GM12878 (cell line): ENCODE data around the gene BCAS3. TPM values are rescaled to one million over a fixed set of nuclear protein-coding genes. Genes with fewer than 3 reads are reported as not detected.

ENCODE experiments used
- ATAC-seq: fragments of 200-7000 bp; cut with Tn5 transposase; 3 replicates; pipeline ENCODE4 v1.9.1; 2020; ENCODE audit warnings: mild to moderate bottlenecking, moderate library complexity
- BruUV-seq: library from RNA; stranded (reverse); fragments of 400-500 nt; replicated peaks from 2 replicates; lab custom pipeline; 2021; lab: Mats Ljungman, UMichigan
- CTCF ChIA-PET: fragments of 300-600 bp; sonication (Branson Sonifier 250); formaldehyde crosslinking; extraction: SDS; loops from one replicate; lab custom pipeline; 2021; ENCODE audit warnings: inconsistent platforms; lab: Yijun Ruan, JAX
- POLR2A ChIA-PET: fragments of 350-600 bp; formaldehyde crosslinking; extraction: SDS; loops from one replicate; lab custom pipeline; 2021; ENCODE audit warnings: inconsistent platforms; lab: Charles Lee
- RAD21 ChIA-PET: fragments of 300-600 bp; sonication (Branson Sonifier 250); formaldehyde crosslinking; loops from one replicate; lab custom pipeline; 2023; ENCODE audit warnings: antibody characterized with exemption; ENCODE audit not compliant: unreplicated experiment; lab: Charles Lee
- SMC1A ChIA-PET: fragments of 300-600 bp; sonication (Branson Sonifier 250); formaldehyde crosslinking; loops from one replicate; lab custom pipeline; 2023; ENCODE audit not compliant: unreplicated experiment, uncharacterized antibody; lab: Charles Lee
- DNase-seq: peaks from one replicate; pipeline ENCODE4 v3.0.0-alpha.2; 2011; ENCODE audit warnings: low read depth, low spot score
- FAIRE-seq: peaks from 3 replicates; lab custom pipeline; 2011; peaks lifted over from hg19 to GRCh38; lab: Jason Lieb, UNC
- H2AFZ ChIP-seq: 2 replicates; pipeline ENCODE4 v1.6.0; 2011; ENCODE audit warnings: low read depth, low read length, control low read depth; ENCODE audit not compliant: control insufficient read depth
- H3K27ac ChIP-seq: 2 replicates; pipeline ENCODE4 v1.5.1; 2011; ENCODE audit warnings: control low read depth; ENCODE audit not compliant: control insufficient read depth, insufficient read depth
- H3K27me3 ChIP-seq, 2 experiments: replicated peaks in 1 of 2; 2 replicates each; pipeline versions ENCODE4 v1.6.0 to v1.6.1; 2011; ENCODE audit warnings: low read length in 1 of 2; ENCODE audit not compliant: control insufficient read depth in 2 of 2, insufficient read depth in 2 of 2
- H3K36me3 ChIP-seq, 2 experiments: 2 replicates each; pipeline ENCODE4 v1.5.1; 2011; ENCODE audit warnings: low read length in 1 of 2; ENCODE audit not compliant: control insufficient read depth in 2 of 2, insufficient read depth in 2 of 2
- H3K4me1 ChIP-seq: 2 replicates; pipeline ENCODE4 v1.6.1; 2011; ENCODE audit warnings: mild to moderate bottlenecking, low read length, moderate library complexity, mixed read lengths; ENCODE audit not compliant: control insufficient read depth, insufficient read depth
- H3K4me2 ChIP-seq: 2 replicates; pipeline ENCODE4 v1.6.0; 2011; ENCODE audit warnings: control low read depth; ENCODE audit not compliant: control insufficient read depth, insufficient read depth
- H3K4me3 ChIP-seq: fragments of 200-600 bp; sonication (generic); 2 replicates; pipeline ENCODE4 v1.5.1; 2016
- H3K79me2 ChIP-seq: 2 replicates; pipeline ENCODE4 v1.6.0; 2011; ENCODE audit warnings: low read length; ENCODE audit not compliant: control insufficient read depth, insufficient read depth
- H3K9ac ChIP-seq: 2 replicates; pipeline ENCODE4 v1.8.0; 2011; ENCODE audit warnings: low read length, control low read depth, mixed read lengths; ENCODE audit not compliant: control insufficient read depth, insufficient read depth
- H3K9me3 ChIP-seq: replicated peaks from 3 replicates; pipeline ENCODE4 v1.5.1; 2011; ENCODE audit warnings: mild to moderate bottlenecking, low read length; ENCODE audit not compliant: control insufficient read depth, insufficient read depth
- H4K20me1 ChIP-seq: 2 replicates; pipeline ENCODE4 v1.6.0; 2011; ENCODE audit not compliant: control insufficient read depth, insufficient read depth
- CTCF ChIP-seq, 3 experiments: IDR thresholded peaks in 2 of 3; conservative IDR thresholded peaks in 1 of 3; 2 replicates each; pipeline ENCODE4 v1.5.1; 2011; ENCODE audit warnings: low read depth in 3 of 3, low read length in 3 of 3, mild to moderate bottlenecking in 3 of 3, control low read depth in 2 of 3, moderate library complexity in 2 of 3, inconsistent platforms in 1 of 3, mixed read lengths in 1 of 3; ENCODE audit not compliant: control insufficient read depth in 2 of 3, insufficient read depth in 1 of 3; ENCODE audit errors: extremely low read depth in 1 of 3
- SMAD1 ChIP-seq: fragments of 450-650 bp; IDR thresholded peaks from 2 replicates; pipeline ENCODE4 v1.6.1; 2018; ENCODE audit warnings: mild to moderate bottlenecking, low read depth; ENCODE audit not compliant: partially characterized antibody
- SPI1 ChIP-seq: IDR thresholded peaks from 2 replicates; pipeline ENCODE4 v1.6.1; 2011; ENCODE audit warnings: low read depth, mild to moderate bottlenecking, low read length, moderate library complexity, borderline replicate concordance; ENCODE audit not compliant: insufficient read depth
- WGBS: methylation state at CpG from one replicate; pipeline ENCODE4 v1.1.6; 2016; ENCODE audit warnings: low lambda C conversion rate; ENCODE audit not compliant: insufficient replicate concordance, insufficient coverage; ENCODE audit errors: missing lambda C conversion rate; 5-methylcytosine and 5-hydroxymethylcytosine counted together
- in situ Hi-C: fragments of 300-500 bp; cut with MboI; formaldehyde crosslinking; loops from 9 replicates; pipeline ENCODE4 v1.14.3; 2018; ENCODE audit warnings: mixed read lengths
- intact Hi-C: fragments of 100-400 bp; cut with micrococcal nuclease; formaldehyde crosslinking; loops from one replicate; pipeline ENCODE4 v1.14.2; 2022; ENCODE audit not compliant: unreplicated experiment
- polyA plus RNA-seq, 11 experiments: library from polyadenylated mRNA; depleted of rRNA in 4 of 11; unstranded in 6 of 11; stranded (reverse) in 5 of 11; fragments of >200 nt; fragmentation: Nextera tagmentation in 4 of 11; fragmentation: Illumina TruSeq in 1 of 11; extraction: Ambion mirVana in 4 of 11; extraction: Trizol in 1 of 11; gene quantifications; 1 replicate in 1 of 11; 2 replicates in 10 of 11; pipeline versions ENCODE4 v1.2.1 to v1.2.3, GENCODE V29; 2011 to 2016; ENCODE audit warnings: inconsistent platforms in 2 of 11, missing spikeins in 2 of 11, low read depth in 1 of 11
- total RNA-seq, 4 experiments: library from RNA; depleted of rRNA in 3 of 4; stranded (reverse); fragments of >200 nt in 3 of 4; fragmentation: Illumina TruSeq in 1 of 4; extraction: Trizol in 1 of 4; gene quantifications; 2 replicates each; pipeline versions ENCODE4 v1.2.1 to v1.2.3, GENCODE V29; 2013 to 2021

BCAS3 gene
- total and polyA plus RNA-seq, 10 of the 15 experiments (the other 5 are each of a cell fraction or from before 2014, with no cell fraction given) = 2.1 to 11.0 (median 6.6) TPM

- no peak overlapping the region for H3K4me2 ChIP-seq
- no peak overlapping the region for H3K4me3 ChIP-seq
- H3K36me3 ChIP-seq = no peaks in the 10 kb centered on the region
- H3K79me2 ChIP-seq = no peaks in the 10 kb centered on the region
- peaks cover 4% of the 10 kb centered on the region; the same call in 1 of the 2 replicates for H3K4me1 ChIP-seq
- H2AFZ ChIP-seq = no peak overlapping the region
- no peaks in the 10 kb centered on the region for H3K9me3 ChIP-seq
- BruUV-seq = no TSS peak
- H3K9ac ChIP-seq = no peak overlapping the region
- ChIA-PET SMC1A (interaction anchor here (0.7 to 1.2 kb wide), 2 partner anchors 21 to 63 kb away, joined by 3 to 4 read pairs; no protein-coding TSS in a partner anchor), RAD21 (no interaction called here), CTCF (interaction anchor here (2.1 kb wide), 1 partner anchor 351 kb away, joined by 7 read pairs; no protein-coding TSS in a partner anchor)
- in situ Hi-C loops = no loop called here
- no peaks in the 10 kb centered on the region for H3K27me3 ChIP-seq
- no peaks in the 10 kb centered on the region for H4K20me1 ChIP-seq
- ATAC-seq (no peak), FAIRE-seq (no peak), DNase-seq (no peak)
- intact Hi-C loops = loop anchor here (10.0 kb wide), 3 partner anchors 147 to 283 kb away; no protein-coding TSS in a partner anchor
- no peak overlapping the region for H3K27ac ChIP-seq
- WGBS = 69% methylated on average over 3 of the region's 3 CpGs
- TF ChIP-seq CTCF (IDR thresholded peaks at IDR 0.05 in 2 of 3, conservative IDR thresholded peaks at IDR 0.05 in 1 of 3; ENCODE audit: control insufficient read depth in 2 of 3, extremely low read depth in 1 of 3, insufficient read depth in 1 of 3, low read depth in 3 of 3, low read length in 3 of 3) = no peak
- TF ChIP-seq, all 136 proteins: peak for 0
- POLR2A ChIA-PET = no interaction called here
Observed at GRCh38 chr17:61007980-61008379, 330.3 kb downstream of the BCAS3 start.

- H3K4me1 ChIP-seq = peaks cover 4% of the 10 kb centered on the region; the same call in 1 of the 2 replicates
- in situ Hi-C loops (loop anchor here (5.0 kb wide), 1 partner anchor 383 kb away; no protein-coding TSS in a partner anchor), intact Hi-C loops (loop anchor here (10.0 kb wide), 3 partner anchors 145 to 285 kb away; no protein-coding TSS in a partner anchor)
- ATAC-seq (peak; percentile 81), DNase-seq (peak; percentile 43), FAIRE-seq (peak; percentile 71)
- no peaks in the 10 kb centered on the region for H3K9me3 ChIP-seq
- ChIA-PET SMC1A (interaction anchor here (1.1 to 1.7 kb wide), 4 partner anchors 16 to 323 kb away, joined by 3 to 6 read pairs (median 4); no protein-coding TSS in a partner anchor), RAD21 (interaction anchor here (3.2 kb wide), 1 partner anchor 18 kb away, joined by 17 read pairs; no protein-coding TSS in a partner anchor), CTCF (interaction anchor here (2.1 to 2.2 kb wide), 2 partner anchors 11 to 350 kb away, joined by 6 to 7 read pairs; no protein-coding TSS in a partner anchor), POLR2A (no interaction called here)
- no TSS peak for BruUV-seq
- H3K9ac ChIP-seq = no peak overlapping the region
- H3K4me2 ChIP-seq = no peak overlapping the region
- no peak overlapping the region for H3K4me3 ChIP-seq
- no peak overlapping the region for H3K27ac ChIP-seq
- no peaks in the 10 kb centered on the region for H3K36me3 ChIP-seq
- TF ChIP-seq SMAD1 = peak; percentile 76
- no peak for TF ChIP-seq SPI1
- H2AFZ ChIP-seq = no peak overlapping the region
- WGBS = 100% methylated on average over 1 of the region's 1 CpG
- H3K27me3 ChIP-seq = no peaks in the 10 kb centered on the region
- H3K79me2 ChIP-seq = no peaks in the 10 kb centered on the region
- H4K20me1 ChIP-seq = no peaks in the 10 kb centered on the region
Observed at GRCh38 chr17:61009663-61010062, 332.0 kb downstream of the BCAS3 start.
